ENCODE measurements around the gene ZNF302.

Gene ZNF302

DNA sequence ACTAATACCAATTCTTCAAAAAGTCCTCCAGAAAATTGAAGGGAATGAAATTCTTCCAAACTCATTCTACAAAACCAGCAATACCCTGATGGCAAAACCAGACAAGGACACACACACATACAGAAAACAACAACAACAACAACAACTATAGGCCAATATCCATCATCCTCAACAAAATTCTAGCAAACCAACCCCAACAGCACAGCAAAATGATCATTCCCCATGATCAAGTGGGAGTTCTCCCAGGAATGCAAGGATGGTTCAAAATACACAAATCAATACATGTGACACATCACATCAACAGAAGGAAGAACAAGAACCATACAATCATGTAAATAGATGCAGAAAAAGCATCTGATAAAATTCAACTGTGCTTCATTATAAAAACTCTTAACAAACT lies 37.9 kb downstream of the ZNF302 start (continued):
- TF ChIP-seq, protein P1, sequence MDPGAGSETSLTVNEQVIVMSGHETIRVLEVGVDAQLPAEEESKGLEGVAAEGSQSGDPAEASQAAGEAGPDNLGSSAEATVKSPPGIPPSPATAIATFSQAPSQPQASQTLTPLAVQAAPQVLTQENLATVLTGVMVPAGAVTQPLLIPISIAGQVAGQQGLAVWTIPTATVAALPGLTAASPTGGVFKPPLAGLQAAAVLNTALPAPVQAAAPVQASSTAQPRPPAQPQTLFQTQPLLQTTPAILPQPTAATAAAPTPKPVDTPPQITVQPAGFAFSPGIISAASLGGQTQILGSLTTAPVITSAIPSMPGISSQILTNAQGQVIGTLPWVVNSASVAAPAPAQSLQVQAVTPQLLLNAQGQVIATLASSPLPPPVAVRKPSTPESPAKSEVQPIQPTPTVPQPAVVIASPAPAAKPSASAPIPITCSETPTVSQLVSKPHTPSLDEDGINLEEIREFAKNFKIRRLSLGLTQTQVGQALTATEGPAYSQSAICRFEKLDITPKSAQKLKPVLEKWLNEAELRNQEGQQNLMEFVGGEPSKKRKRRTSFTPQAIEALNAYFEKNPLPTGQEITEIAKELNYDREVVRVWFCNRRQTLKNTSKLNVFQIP (CRISPR knock-in tag; IDR thresholded peaks at IDR 0.05; ENCODE audit: borderline replicate concordance, low read depth) = no peak
- TF ChIP-seq, protein P2, sequence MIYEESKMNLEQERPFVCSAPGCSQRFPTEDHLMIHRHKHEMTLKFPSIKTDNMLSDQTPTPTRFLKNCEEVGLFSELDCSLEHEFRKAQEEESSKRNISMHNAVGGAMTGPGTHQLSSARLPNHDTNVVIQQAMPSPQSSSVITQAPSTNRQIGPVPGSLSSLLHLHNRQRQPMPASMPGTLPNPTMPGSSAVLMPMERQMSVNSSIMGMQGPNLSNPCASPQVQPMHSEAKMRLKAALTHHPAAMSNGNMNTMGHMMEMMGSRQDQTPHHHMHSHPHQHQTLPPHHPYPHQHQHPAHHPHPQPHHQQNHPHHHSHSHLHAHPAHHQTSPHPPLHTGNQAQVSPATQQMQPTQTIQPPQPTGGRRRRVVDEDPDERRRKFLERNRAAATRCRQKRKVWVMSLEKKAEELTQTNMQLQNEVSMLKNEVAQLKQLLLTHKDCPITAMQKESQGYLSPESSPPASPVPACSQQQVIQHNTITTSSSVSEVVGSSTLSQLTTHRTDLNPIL (CRISPR knock-in tag; IDR thresholded peaks at IDR 0.05; ENCODE audit: low read depth) = no peak

DNA sequence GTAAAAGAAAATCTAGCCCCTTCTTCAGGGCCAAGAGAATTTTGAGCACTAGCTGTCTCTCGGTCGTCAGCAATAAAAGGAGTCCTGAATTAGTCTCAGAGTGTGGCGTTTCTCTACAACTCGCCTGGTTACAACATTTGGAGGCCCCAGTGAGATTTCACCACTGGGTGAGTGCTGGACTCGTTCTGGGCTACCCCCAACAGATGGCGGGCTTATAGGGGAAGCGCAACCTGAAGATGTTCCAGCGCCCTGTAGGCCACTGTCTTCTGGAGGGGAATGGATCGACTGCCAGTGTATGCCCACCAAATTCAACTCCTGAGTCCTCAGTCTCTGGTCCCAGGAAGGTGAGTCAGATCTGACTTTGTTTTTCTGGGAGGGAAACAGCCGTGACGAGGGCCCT lies 44.9 kb downstream of the ZNF302 start:
- no peak for ATAC-seq
- TF ChIP-seq CSRNP3 (CRISPR knock-in tag; IDR thresholded peaks at IDR 0.05) (no peak), OSR1 (CRISPR knock-in tag; IDR thresholded peaks at IDR 0.05) (no peak)

DNA sequence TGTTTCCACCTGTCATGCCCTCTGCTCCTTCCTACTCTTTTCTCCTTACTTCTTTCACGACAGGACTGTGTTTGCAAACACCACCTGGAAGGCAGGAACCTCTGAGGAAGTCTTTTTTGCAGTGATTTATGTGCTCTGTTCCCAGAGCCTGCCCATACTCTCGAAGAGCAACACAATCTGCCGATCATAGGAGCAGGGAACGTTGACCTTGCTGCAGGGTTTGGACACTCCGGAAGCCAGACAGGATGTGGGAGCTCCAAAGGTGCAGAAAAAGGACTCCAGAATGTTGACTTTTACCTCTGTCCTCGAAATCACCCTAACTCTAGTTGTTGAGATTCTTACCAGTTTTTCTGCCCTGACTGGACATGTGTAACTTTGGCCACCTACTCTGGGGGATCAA lies 47.9 kb downstream of the ZNF302 start:
- no peak for ATAC-seq

More for the DNA sequence above, 47.9 kb downstream of the ZNF302 start:
- TF ChIP-seq ZNF70 (CRISPR knock-in tag; IDR thresholded peaks at IDR 0.05) (no peak), BACH2 (CRISPR knock-in tag; IDR thresholded peaks at IDR 0.05; ENCODE audit: borderline replicate concordance) (no peak), ZNF8 (CRISPR knock-in tag; IDR thresholded peaks at IDR 0.05) (no peak), SNAI2 (CRISPR knock-in tag; IDR thresholded peaks at IDR 0.05) (no peak), ZC3H10 (CRISPR knock-in tag; IDR thresholded peaks at IDR 0.05) (no peak), CSDC2 (CRISPR knock-in tag; IDR thresholded peaks at IDR 0.05) (no peak), OSR1 (CRISPR knock-in tag; IDR thresholded peaks at IDR 0.05) (no peak), ESRRG (CRISPR knock-in tag; IDR thresholded peaks at IDR 0.05) (no peak), GLIS3 (CRISPR knock-in tag; IDR thresholded peaks at IDR 0.05) (no peak), ARNTL (CRISPR knock-in tag; IDR thresholded peaks at IDR 0.05; ENCODE audit: borderline replicate concordance, low read depth) (no peak), PPARA (CRISPR knock-in tag; IDR thresholded peaks at IDR 0.05; ENCODE audit: borderline replicate concordance) (no peak), PATZ1 (CRISPR knock-in tag; IDR thresholded peaks at IDR 0.05; ENCODE audit: borderline replicate concordance) (no peak), TCF4 (CRISPR knock-in tag; IDR thresholded peaks at IDR 0.05; ENCODE audit: borderline replicate concordance) (no peak), TSHZ2 (CRISPR knock-in tag; IDR thresholded peaks at IDR 0.05) (no peak)
- TF ChIP-seq, protein P2 (CRISPR knock-in tag; IDR thresholded peaks at IDR 0.05; ENCODE audit: low read depth) = no peak
